ENCODE data around the gene GPHA2. TPM values are rescaled to one million over a fixed set of nuclear protein-coding genes. Genes with fewer than 3 reads are reported as not detected.

Gene GPHA2
- total RNA-seq, 1 donor from 2014 or later, result not detected

- Mint-ChIP-seq H3K9me3 (no peaks in the 10 kb centered on the region), H3K36me3 (peaks cover 7% of the 10 kb centered on the region), H3K4me1 (peaks cover 8% of the 10 kb centered on the region), H3K27ac (no peak overlapping the region), H3K4me3 (peak overlapping the region; percentile 28), H3K27me3 (ENCODE audit: insufficient read depth, low read depth) (peaks cover 4% of the 10 kb centered on the region)
- DNase-seq (ENCODE audit: low spot score), result no peak
- Histone ChIP-seq H3K9me3 (ENCODE audit: low read depth) (no peaks in the 10 kb centered on the region), H4K20me1 (ENCODE audit: low read depth) (no peaks in the 10 kb centered on the region), H3F3A (ENCODE audit: low read depth) (peaks cover under 1% of the 10 kb centered on the region), H3K9ac (no peak overlapping the region), H3K36me3 (no peaks in the 10 kb centered on the region), H2AFZ (replicated peaks) (no peak overlapping the region), H3K27ac (no peak overlapping the region), H3K27me3 (peaks cover 1% of the 10 kb centered on the region), H3K4me1 (peaks cover 1% of the 10 kb centered on the region), H3K4me3 (no peak overlapping the region), H3K79me2 (ENCODE audit: low read depth) (no peaks in the 10 kb centered on the region), H3K4me2 (no peak overlapping the region)
- TF ChIP-seq CTCF (IDR thresholded peaks at IDR 0.05), result no peak
- no peak for TF ChIP-seq EZH2 (IDR thresholded peaks at IDR 0.05)
- no peak for TF ChIP-seq EZH2phosphoT487 (IDR thresholded peaks at IDR 0.05)
Observed at GRCh38 chr11:64930340-64930739, 5.4 kb downstream of the GPHA2 start.

GRCh38 chr11:64929625-64930024, 6.1 kb downstream of the GPHA2 start:
- H3K4me1 Mint-ChIP-seq, result peaks cover 10% of the 10 kb centered on the region
- H3K4me3 ChIP-seq, result no peak overlapping the region
- H3K36me3 ChIP-seq, result no peaks in the 10 kb centered on the region
- no peak overlapping the region for H3K4me3 Mint-ChIP-seq
- no peak for TF ChIP-seq EZH2 (IDR thresholded peaks at IDR 0.05)
- no peak for TF ChIP-seq CTCF (IDR thresholded peaks at IDR 0.05)
- TF ChIP-seq EZH2phosphoT487 (IDR thresholded peaks at IDR 0.05), result no peak
- no peaks in the 10 kb centered on the region for H3K4me1 ChIP-seq
- H3K9me3 Mint-ChIP-seq, result no peaks in the 10 kb centered on the region
- DNase-seq (ENCODE audit: low spot score), result no peak
- H3K27me3 Mint-ChIP-seq (ENCODE audit: insufficient read depth, low read depth), result peaks cover 4% of the 10 kb centered on the region
- H2AFZ ChIP-seq (replicated peaks), result no peak overlapping the region
- no peak overlapping the region for H3K9ac ChIP-seq
- no peaks in the 10 kb centered on the region for H3F3A ChIP-seq (ENCODE audit: low read depth)
- no peak overlapping the region for H3K4me2 ChIP-seq
- peaks cover 7% of the 10 kb centered on the region for H3K36me3 Mint-ChIP-seq
- H3K27ac ChIP-seq, result no peak overlapping the region
- no peak overlapping the region for H3K27ac Mint-ChIP-seq
- no peaks in the 10 kb centered on the region for H4K20me1 ChIP-seq (ENCODE audit: low read depth)
- H3K79me2 ChIP-seq (ENCODE audit: low read depth), result no peaks in the 10 kb centered on the region
- H3K9me3 ChIP-seq (ENCODE audit: low read depth), result no peaks in the 10 kb centered on the region
- peaks cover 7% of the 10 kb centered on the region for H3K27me3 ChIP-seq

- Histone ChIP-seq H3K4me2 (no peak overlapping the region), H3K79me2 (ENCODE audit: low read depth) (no peaks in the 10 kb centered on the region), H3K4me3 (no peak overlapping the region), H3K4me1 (no peaks in the 10 kb centered on the region), H3K27ac (no peak overlapping the region), H4K20me1 (ENCODE audit: low read depth) (no peaks in the 10 kb centered on the region), H3K9ac (no peak overlapping the region), H3K36me3 (no peaks in the 10 kb centered on the region), H3F3A (ENCODE audit: low read depth) (no peaks in the 10 kb centered on the region), H2AFZ (replicated peaks) (no peak overlapping the region), H3K27me3 (peaks cover 7% of the 10 kb centered on the region), H3K9me3 (ENCODE audit: low read depth) (no peaks in the 10 kb centered on the region)
- H3K27me3 Mint-ChIP-seq (ENCODE audit: insufficient read depth, low read depth), result peaks cover 4% of the 10 kb centered on the region
- no peaks in the 10 kb centered on the region for H3K9me3 Mint-ChIP-seq
- no peak for DNase-seq (ENCODE audit: low spot score)
- peaks cover 9% of the 10 kb centered on the region for H3K4me1 Mint-ChIP-seq
- H3K27ac Mint-ChIP-seq, result no peak overlapping the region
- H3K36me3 Mint-ChIP-seq, result peaks cover 7% of the 10 kb centered on the region
- TF ChIP-seq EZH2 (IDR thresholded peaks at IDR 0.05) (no peak), CTCF (IDR thresholded peaks at IDR 0.05) (no peak), EZH2phosphoT487 (IDR thresholded peaks at IDR 0.05) (no peak)
- no peak overlapping the region for H3K4me3 Mint-ChIP-seq
Observed at GRCh38 chr11:64928957-64929356, 6.7 kb downstream of the GPHA2 start.

Data from neural progenitor cell (in vitro differentiated cells).